Rectal smooth muscle tissue (tissue), 1 donor: ENCODE measurements around the gene MRPL43.

Experiments
- H3K27ac ChIP-seq: one replicate; pipeline ENCODE4 v1.7.0; 2013; ENCODE audit warnings: low read depth, low read length, inconsistent platforms
- H3K27me3 ChIP-seq: one replicate; pipeline ENCODE4 v1.7.0; 2013; ENCODE audit warnings: low read length; ENCODE audit not compliant: control insufficient read depth, insufficient read depth
- H3K36me3 ChIP-seq: one replicate; pipeline ENCODE4 v1.7.0; 2013; ENCODE audit warnings: low read length; ENCODE audit not compliant: control insufficient read depth, insufficient read depth
- H3K4me1 ChIP-seq: one replicate; pipeline ENCODE4 v1.7.0; 2013; ENCODE audit warnings: low read length; ENCODE audit not compliant: control insufficient read depth, insufficient read depth
- H3K4me3 ChIP-seq: one replicate; pipeline ENCODE4 v1.7.0; 2013; ENCODE audit warnings: low read length
- H3K9ac ChIP-seq: one replicate; pipeline ENCODE4 v1.7.0; 2013; ENCODE audit warnings: low read length

MRPL43 gene

GRCh38 chr10:100962351-100963080 is 24.8 kb downstream of the MRPL43 start:
- H3K4me3 ChIP-seq, result no peak overlapping the region
- H3K27ac ChIP-seq, result no peak overlapping the region
- no peaks in the 10 kb centered on the region for H3K4me1 ChIP-seq
- H3K9ac ChIP-seq, result no peak overlapping the region
- H3K36me3 ChIP-seq, result peaks cover 7% of the 10 kb centered on the region
- H3K27me3 ChIP-seq, result no peaks in the 10 kb centered on the region

- Histone ChIP-seq H3K4me1 (no peaks in the 10 kb centered on the region), H3K27me3 (no peaks in the 10 kb centered on the region), H3K4me3 (no peak overlapping the region), H3K9ac (no peak overlapping the region), H3K27ac (no peak overlapping the region), H3K36me3 (peaks cover 12% of the 10 kb centered on the region)
These were observed 27.0 kb downstream of the MRPL43 start for GRCh38 chr10:100960251-100960650.

GRCh38 chr10:100948916-100949315 is 38.4 kb downstream of the MRPL43 start:
- Histone ChIP-seq H3K4me3 (no peak overlapping the region), H3K4me1 (no peaks in the 10 kb centered on the region), H3K36me3 (peaks cover 16% of the 10 kb centered on the region), H3K27me3 (no peaks in the 10 kb centered on the region), H3K27ac (no peak overlapping the region), H3K9ac (no peak overlapping the region)

DNA sequence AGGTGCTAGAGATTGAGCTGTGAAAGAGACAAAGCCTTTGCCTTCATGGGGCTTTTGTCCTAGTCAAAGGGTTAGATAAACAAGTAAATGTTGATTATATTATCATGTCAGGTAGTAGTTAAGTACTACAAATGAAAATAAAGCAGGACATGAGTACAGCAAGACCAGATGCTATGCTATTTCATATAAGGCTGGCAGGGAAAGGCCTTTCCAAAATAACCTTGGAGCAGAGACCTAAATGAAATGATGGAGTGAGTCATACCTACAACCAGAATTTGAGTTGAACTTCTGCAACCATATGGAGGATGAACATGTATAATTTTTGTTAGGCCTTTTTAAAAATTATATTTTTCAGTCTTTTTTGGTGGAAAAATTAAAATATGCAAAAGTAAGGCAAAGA is 41.5 kb downstream of the MRPL43 start:
- no peak overlapping the region for H3K27ac ChIP-seq
- no peaks in the 10 kb centered on the region for H3K4me1 ChIP-seq
- H3K36me3 ChIP-seq, result peaks cover 17% of the 10 kb centered on the region
- H3K27me3 ChIP-seq, result no peaks in the 10 kb centered on the region
- no peak overlapping the region for H3K4me3 ChIP-seq
- H3K9ac ChIP-seq, result no peak overlapping the region

DNA sequence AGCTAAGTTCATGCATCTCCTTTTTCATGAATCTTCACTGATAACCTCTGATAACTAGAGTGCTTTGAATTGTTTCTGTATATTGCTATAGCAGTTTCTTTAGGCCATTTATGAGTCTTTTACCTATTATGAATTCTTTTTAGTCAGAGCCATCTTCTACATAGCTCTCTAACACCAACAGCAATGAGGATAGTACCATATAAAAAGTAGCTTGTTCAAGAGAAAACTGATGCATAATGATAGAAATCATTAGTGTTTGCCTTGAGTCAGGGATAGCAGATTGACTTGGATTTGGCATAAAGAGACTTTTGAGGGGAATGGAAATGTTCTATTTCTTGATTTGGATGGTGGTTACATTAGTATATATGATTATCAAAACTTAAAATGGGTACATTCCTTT is 43.8 kb downstream of the MRPL43 start:
- Histone ChIP-seq H3K27me3 (no peaks in the 10 kb centered on the region), H3K27ac (no peak overlapping the region), H3K9ac (no peak overlapping the region), H3K36me3 (peaks cover 20% of the 10 kb centered on the region), H3K4me3 (no peak overlapping the region), H3K4me1 (no peaks in the 10 kb centered on the region)

- no peaks in the 10 kb centered on the region for H3K4me1 ChIP-seq
- H3K27me3 ChIP-seq, result no peaks in the 10 kb centered on the region
- H3K36me3 ChIP-seq, result peaks cover 28% of the 10 kb centered on the region
- H3K27ac ChIP-seq, result no peak overlapping the region
- no peak overlapping the region for H3K9ac ChIP-seq
- no peak overlapping the region for H3K4me3 ChIP-seq
These were observed 45.1 kb downstream of the MRPL43 start for GRCh38 chr10:100942229-100942628.

DNA sequence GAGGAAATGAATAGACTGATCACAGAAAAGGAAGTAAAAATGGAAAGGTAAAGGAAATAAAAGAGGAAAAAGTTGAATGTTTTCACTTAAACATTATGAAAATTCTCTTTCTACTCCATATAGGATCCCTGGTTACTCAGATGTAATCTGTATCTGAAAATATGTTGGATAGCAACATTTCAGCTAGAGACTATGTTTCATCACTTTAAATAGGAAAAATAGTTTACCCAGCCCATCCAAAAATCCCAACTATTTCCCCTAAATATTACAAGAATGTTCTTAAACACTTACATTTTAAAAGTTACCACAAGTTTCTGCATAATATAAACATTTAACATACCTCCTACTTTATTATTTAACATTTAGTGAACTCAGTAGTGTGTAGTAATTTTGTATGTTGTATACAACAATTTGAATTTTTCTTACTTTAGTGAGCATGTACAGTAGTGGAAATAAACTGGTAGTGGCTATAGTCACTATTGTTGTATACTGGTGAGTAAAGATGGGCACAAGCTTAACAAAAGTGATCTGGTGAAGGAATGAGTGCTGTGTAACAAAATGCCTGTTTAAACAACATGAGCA is 47.4 kb downstream of the MRPL43 start:
- Histone ChIP-seq H3K4me1 (no peaks in the 10 kb centered on the region), H3K27ac (no peak overlapping the region), H3K27me3 (no peaks in the 10 kb centered on the region), H3K36me3 (peaks cover 18% of the 10 kb centered on the region), H3K9ac (no peak overlapping the region), H3K4me3 (no peak overlapping the region)
